H9 (cell line): ENCODE measurements around the gene TMEM120B. TPM values are rescaled to one million over a fixed set of nuclear protein-coding genes. Genes with fewer than 3 reads are reported as not detected.

Source experiments
- DNase-seq: peaks from one replicate; pipeline ENCODE4 v3.0.0-alpha.2; 2017
- H2AFZ ChIP-seq: one replicate; pipeline ENCODE4 v1.6.1; 2013; ENCODE audit warnings: mild to moderate bottlenecking, low read length, control low read depth, moderate library complexity
- H2AK5ac ChIP-seq: 2 replicates; pipeline ENCODE4 v1.6.1; 2013; ENCODE audit warnings: low read length, control low read depth, mixed read lengths; ENCODE audit not compliant: insufficient read length
- H2BK120ac ChIP-seq: one replicate; pipeline ENCODE4 v1.6.1; 2013; ENCODE audit warnings: low read depth, mild to moderate bottlenecking, low read length, control low read depth, inconsistent platforms; ENCODE audit not compliant: poor library complexity, severe bottlenecking
- H2BK12ac ChIP-seq: 2 replicates; pipeline ENCODE4 v1.6.1; 2013; ENCODE audit warnings: low read length, control low read depth, mixed read lengths, low read depth; ENCODE audit not compliant: insufficient read length
- H2BK15ac ChIP-seq: 2 replicates; pipeline ENCODE4 v1.6.1; 2013; ENCODE audit warnings: low read depth, low read length, control low read depth
- H2BK20ac ChIP-seq: one replicate; pipeline ENCODE4 v1.6.1; 2013; ENCODE audit warnings: low read depth, mild to moderate bottlenecking, low read length, control low read depth, inconsistent platforms; ENCODE audit not compliant: poor library complexity, severe bottlenecking
- H2BK5ac ChIP-seq: 2 replicates; pipeline ENCODE4 v1.6.1; 2013; ENCODE audit warnings: low read length, control low read depth, mixed read lengths; ENCODE audit not compliant: insufficient read length
- H3K14ac ChIP-seq: 2 replicates; pipeline ENCODE4 v1.6.1; 2013; ENCODE audit warnings: low read length, control low read depth; ENCODE audit not compliant: insufficient read depth
- H3K18ac ChIP-seq: 2 replicates; pipeline ENCODE4 v1.6.1; 2013; ENCODE audit warnings: low read depth, mild to moderate bottlenecking, mixed read lengths, low read length, control low read depth; ENCODE audit not compliant: insufficient read length
- H3K23ac ChIP-seq: 2 replicates; pipeline ENCODE4 v1.6.1; 2013; ENCODE audit warnings: low read length, control low read depth, mixed read lengths, low read depth; ENCODE audit not compliant: insufficient read length
- H3K23me2 ChIP-seq: 2 replicates; pipeline ENCODE4 v1.6.1; 2013; ENCODE audit warnings: low read depth, mild to moderate bottlenecking, mixed read lengths, low read length, control low read depth; ENCODE audit not compliant: insufficient read length, poor library complexity, severe bottlenecking
- H3K27ac ChIP-seq: 2 replicates; pipeline ENCODE4 v1.5.1; 2013; ENCODE audit warnings: low read length, control low read depth, mixed read lengths, low read depth; ENCODE audit not compliant: insufficient read length
- H3K27me3 ChIP-seq: 2 replicates; pipeline ENCODE4 v1.6.1; 2013; ENCODE audit warnings: low read length, control low read depth, inconsistent platforms; ENCODE audit not compliant: insufficient read depth
- H3K4ac ChIP-seq: 2 replicates; pipeline ENCODE4 v1.6.1; 2013; ENCODE audit warnings: low read depth, mild to moderate bottlenecking, control low read depth, inconsistent platforms, low read length, moderate library complexity
- H3K4me1 ChIP-seq: 2 replicates; pipeline ENCODE4 v1.6.1; 2013; ENCODE audit warnings: low read length, control low read depth, inconsistent platforms; ENCODE audit not compliant: insufficient read depth
- H3K4me2 ChIP-seq: 2 replicates; pipeline ENCODE4 v1.6.1; 2013; ENCODE audit warnings: low read length, control low read depth, mixed read lengths; ENCODE audit not compliant: insufficient read length, insufficient read depth
- H3K56ac ChIP-seq: 2 replicates; pipeline ENCODE4 v1.6.1; 2013; ENCODE audit warnings: low read depth, mild to moderate bottlenecking, mixed read lengths, low read length, control low read depth; ENCODE audit not compliant: insufficient read length
- H3K79me1 ChIP-seq: 2 replicates; pipeline ENCODE4 v1.6.1; 2013; ENCODE audit warnings: low read depth, mild to moderate bottlenecking, moderate library complexity, low read length, control low read depth, inconsistent platforms; ENCODE audit not compliant: insufficient read depth, poor library complexity, severe bottlenecking
- H3K79me2 ChIP-seq: 2 replicates; pipeline ENCODE4 v1.6.1; 2013; ENCODE audit warnings: low read length, control low read depth, inconsistent platforms; ENCODE audit not compliant: insufficient read depth
- H3K9ac ChIP-seq: 2 replicates; pipeline ENCODE4 v1.6.1; 2013; ENCODE audit warnings: low read length, control low read depth, mixed read lengths; ENCODE audit not compliant: insufficient read length; ENCODE audit errors: extremely low read depth
- H3K9me3 ChIP-seq: one replicate; pipeline ENCODE4 v1.6.1; 2013; ENCODE audit warnings: low read depth, low read length, inconsistent platforms; ENCODE audit not compliant: control insufficient read depth
- H3T11ph ChIP-seq: one replicate; pipeline ENCODE4 v1.6.1; 2013; ENCODE audit warnings: mild to moderate bottlenecking, low read length, control low read depth, inconsistent platforms
- H4K20me1 ChIP-seq: one replicate; pipeline ENCODE4 v1.6.1; 2013; ENCODE audit not compliant: control insufficient read depth, insufficient read length, insufficient read depth
- H4K5ac ChIP-seq: 2 replicates; pipeline ENCODE4 v1.6.1; 2013; ENCODE audit warnings: low read depth, mild to moderate bottlenecking, mixed read lengths, low read length, control low read depth; ENCODE audit not compliant: insufficient read length
- H4K8ac ChIP-seq: replicated peaks from 2 replicates; pipeline ENCODE4 v1.6.1; 2013; ENCODE audit warnings: low read length, control low read depth, mixed read lengths, low read depth; ENCODE audit not compliant: insufficient read length
- H4K91ac ChIP-seq: 2 replicates; pipeline ENCODE4 v1.6.1; 2013; ENCODE audit warnings: low read depth, mild to moderate bottlenecking, moderate library complexity, mixed read lengths, low read length, control low read depth; ENCODE audit not compliant: insufficient read length
- H3K27ac Mint-ChIP-seq, 3 experiments: 2 replicates in 2 of 3; 3 replicates in 1 of 3; pipeline ENCODE4 v1.8.0; 2020 to 2021; ENCODE audit warnings: mixed read lengths in 3 of 3, mild to moderate bottlenecking in 1 of 3, moderate library complexity in 1 of 3
- H3K27me3 Mint-ChIP-seq: 2 replicates; pipeline ENCODE4 v1.8.0; 2021; ENCODE audit warnings: low read depth, mild to moderate bottlenecking, moderate library complexity, mixed read lengths
- H3K36me3 Mint-ChIP-seq, 3 experiments: 2 replicates in 2 of 3; 3 replicates in 1 of 3; pipeline ENCODE4 v1.8.0; 2020 to 2021; ENCODE audit warnings: low read depth in 3 of 3, mixed read lengths in 3 of 3; ENCODE audit not compliant: insufficient read depth in 1 of 3
- H3K4me1 Mint-ChIP-seq, 2 experiments: 2 replicates each; pipeline ENCODE4 v1.8.0; 2020; ENCODE audit warnings: mixed read lengths in 2 of 2
- H3K4me3 Mint-ChIP-seq, 2 experiments: 2 replicates in 1 of 2; 3 replicates in 1 of 2; pipeline ENCODE4 v1.8.0; 2020 to 2021; ENCODE audit warnings: mild to moderate bottlenecking in 2 of 2, mixed read lengths in 2 of 2, moderate library complexity in 1 of 2
- H3K9me3 Mint-ChIP-seq, 2 experiments: 2 replicates in 1 of 2; 3 replicates in 1 of 2; pipeline ENCODE4 v1.8.0; 2020; ENCODE audit warnings: mild to moderate bottlenecking in 2 of 2, mixed read lengths in 2 of 2, moderate library complexity in 1 of 2
- CTCF ChIP-seq: fragments of 200-600 bp; sonication (generic); conservative IDR thresholded peaks from 3 replicates; pipeline ENCODE4 v1.8.0; 2021; ENCODE audit warnings: antibody characterized with exemption, mild to moderate bottlenecking
- WGBS: extraction: QIAGEN DNeasy Blood & Tissue Kit; methylation state at CpG from one replicate; pipeline ENCODE4 v1.1.7; 2013; ENCODE audit warnings: missing lambda C conversion rate, low lambda C conversion rate, mixed read lengths; ENCODE audit not compliant: insufficient read length; ENCODE audit errors: extremely low coverage; 5-methylcytosine and 5-hydroxymethylcytosine counted together
- total RNA-seq: library from RNA; stranded (reverse); gene quantifications from 2 replicates; pipeline ENCODE4 v1.2.1, GENCODE V29; 2021

Gene TMEM120B
- total RNA-seq, 1 experiment from 2014 or later: 25.8 TPM

- no peak overlapping the region for H2AFZ ChIP-seq
- WGBS: no CpG with 5 or more reads among the region's 84 CpGs
- no peak overlapping the region for H3K56ac ChIP-seq
- peaks cover 24% of the 10 kb centered on the region for H3K23me2 ChIP-seq
- no peak overlapping the region for H3T11ph ChIP-seq
- H4K20me1 ChIP-seq: no peaks in the 10 kb centered on the region
- H3K27me3 ChIP-seq: no peaks in the 10 kb centered on the region
- H3K23ac ChIP-seq: no peak overlapping the region
- no peak overlapping the region for H2BK15ac ChIP-seq
- no peak overlapping the region for H4K8ac ChIP-seq
- TF ChIP-seq CTCF: no peak
- Mint-ChIP-seq H3K4me1 (peaks cover 39 to 40% of the 10 kb centered on the region in 2 experiments), H3K27ac (peak overlapping the region; percentile 81 to 99 (median 93); a peak in 6 of 7 replicates), H3K27me3 (no peaks in the 10 kb centered on the region; the same call in 1 of the 2 replicates), H3K36me3 (peaks cover 17 to 37% (median 31%) of the 10 kb centered on the region in 3 experiments), H3K4me3 (peak overlapping the region; percentile 75 to 86), H3K9me3 (no peaks in the 10 kb centered on the region)
- no peaks in the 10 kb centered on the region for H3K9me3 ChIP-seq
- H3K14ac ChIP-seq: peak overlapping the region; percentile 97
- no peaks in the 10 kb centered on the region for H3K79me1 ChIP-seq
- H3K18ac ChIP-seq: peak overlapping the region; percentile 71
- DNase-seq: peak; percentile 84
- no peak overlapping the region for H2BK20ac ChIP-seq
- no peak overlapping the region for H2BK120ac ChIP-seq
- no peak overlapping the region for H3K4ac ChIP-seq
- H2AK5ac ChIP-seq: no peak overlapping the region
- no peak overlapping the region for H4K91ac ChIP-seq
- H3K9ac ChIP-seq: peak overlapping the region; percentile 64
- H3K4me2 ChIP-seq: peak overlapping the region; percentile 54
- no peak overlapping the region for H3K27ac ChIP-seq
- no peaks in the 10 kb centered on the region; the same call in 1 of the 2 replicates for H3K79me2 ChIP-seq
- peaks cover 4% of the 10 kb centered on the region; the same call in 1 of the 2 replicates for H3K4me1 ChIP-seq
- no peak overlapping the region for H2BK12ac ChIP-seq
- no peak overlapping the region for H2BK5ac ChIP-seq
- H4K5ac ChIP-seq: no peak overlapping the region
Observed at GRCh38 chr12:121799842-121800693, 87.5 kb downstream of the TMEM120B start.
